Effector memory CD8-positive, alpha-beta T cell (primary cell): ENCODE results near the gene UBE2O.

ENCODE experiments used
- ATAC-seq: fragments of 150-1000 bp; cut with Tn5 transposase; replicated peaks from 2 replicates; pipeline ENCODE4 v1.10.0; 2021; ENCODE audit warnings: mild to moderate bottlenecking, moderate library complexity
- DNase-seq, 3 experiments: peaks; one replicate each; pipeline ENCODE4 v3.0.0; 2021
- H3K27ac Mint-ChIP-seq, 2 donors: one replicate each; pipeline ENCODE4 v1.8.0; 2022; ENCODE audit warnings: mild to moderate bottlenecking in 2 of 2, mixed read lengths in 2 of 2, moderate library complexity in 2 of 2
- H3K27me3 Mint-ChIP-seq, 2 donors: one replicate each; pipeline ENCODE4 v1.8.0; 2022; ENCODE audit warnings: mixed read lengths in 2 of 2
- H3K36me3 Mint-ChIP-seq: one replicate; pipeline ENCODE4 v1.8.0; 2022; ENCODE audit warnings: mild to moderate bottlenecking, moderate library complexity, mixed read lengths; ENCODE audit not compliant: insufficient read depth
- H3K4me1 Mint-ChIP-seq, 2 donors: one replicate each; pipeline ENCODE4 v1.8.0; 2022; ENCODE audit warnings: low read depth in 2 of 2, mixed read lengths in 2 of 2
- H3K4me3 Mint-ChIP-seq, 2 donors: one replicate each; pipeline ENCODE4 v1.8.0; 2022; ENCODE audit warnings: mild to moderate bottlenecking in 2 of 2, mixed read lengths in 2 of 2, moderate library complexity in 2 of 2
- H3K9me3 Mint-ChIP-seq, 2 donors: one replicate each; pipeline ENCODE4 v1.8.0; 2022; ENCODE audit warnings: mixed read lengths in 2 of 2

The UBE2O gene

GRCh38 chr17:76390003-76390421 lies 62.9 kb downstream of the UBE2O start:
- Mint-ChIP-seq H3K36me3 (peaks cover 21% of the 10 kb centered on the region), H3K9me3 (no peaks in the 10 kb centered on the region), H3K4me1 (no peaks in the 10 kb centered on the region), H3K27me3 (no peaks in the 10 kb centered on the region), H3K4me3 (no peak overlapping the region), H3K27ac (peak overlapping the region in 1 of 2 donors; percentile 46)
- no peak for DNase-seq
- no peak for ATAC-seq

DNA sequence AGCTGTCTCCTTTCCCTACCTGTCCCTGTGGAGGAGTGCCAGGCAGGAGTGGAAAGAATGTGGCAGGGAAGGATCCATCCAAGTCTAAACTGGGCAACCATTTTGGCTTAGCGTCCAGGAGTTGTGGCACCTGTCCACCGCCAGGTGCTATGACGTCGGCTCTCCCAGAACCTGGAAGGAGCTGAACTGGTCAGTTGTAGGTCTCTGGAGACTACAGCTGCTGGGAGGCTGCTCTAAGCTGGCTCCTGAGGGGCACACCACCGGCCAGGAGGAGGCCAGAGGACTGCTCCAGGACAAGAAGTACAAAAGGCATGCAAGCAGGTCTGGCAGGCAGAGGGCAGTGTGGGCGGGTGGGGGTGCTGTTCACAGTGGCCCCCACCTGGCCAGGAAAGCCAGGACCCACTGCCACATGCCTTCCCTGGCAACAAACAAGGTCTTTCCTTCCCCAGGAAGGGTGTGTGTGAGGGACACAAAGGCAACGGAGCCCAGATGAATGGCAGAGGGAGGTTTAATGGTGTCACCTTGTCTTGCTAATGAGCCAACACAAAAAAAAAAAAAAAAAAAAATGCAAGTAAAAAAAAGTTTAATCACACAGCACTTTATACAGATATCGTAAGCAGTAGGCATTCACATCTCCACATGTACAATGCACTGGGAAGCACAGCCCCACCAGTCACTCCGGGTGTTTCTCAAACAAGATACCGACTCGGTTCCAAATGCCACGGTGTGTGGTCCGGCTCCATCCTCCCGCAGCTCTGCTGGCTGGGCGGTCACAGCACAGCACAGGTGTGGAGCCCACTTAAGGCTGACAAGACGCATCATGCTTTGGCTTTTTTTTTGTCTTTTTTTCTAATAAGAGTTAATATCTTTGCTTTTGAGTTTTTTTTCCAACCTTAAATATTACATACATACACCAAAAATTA lies 63.7 kb downstream of the UBE2O start:
- DNase-seq: no peak
- Mint-ChIP-seq H3K4me1 (no peaks in the 10 kb centered on the region), H3K4me3 (no peak overlapping the region), H3K27ac (no peak overlapping the region), H3K36me3 (peaks cover 18% of the 10 kb centered on the region), H3K27me3 (no peaks in the 10 kb centered on the region), H3K9me3 (no peaks in the 10 kb centered on the region)
- ATAC-seq: no peak

DNA sequence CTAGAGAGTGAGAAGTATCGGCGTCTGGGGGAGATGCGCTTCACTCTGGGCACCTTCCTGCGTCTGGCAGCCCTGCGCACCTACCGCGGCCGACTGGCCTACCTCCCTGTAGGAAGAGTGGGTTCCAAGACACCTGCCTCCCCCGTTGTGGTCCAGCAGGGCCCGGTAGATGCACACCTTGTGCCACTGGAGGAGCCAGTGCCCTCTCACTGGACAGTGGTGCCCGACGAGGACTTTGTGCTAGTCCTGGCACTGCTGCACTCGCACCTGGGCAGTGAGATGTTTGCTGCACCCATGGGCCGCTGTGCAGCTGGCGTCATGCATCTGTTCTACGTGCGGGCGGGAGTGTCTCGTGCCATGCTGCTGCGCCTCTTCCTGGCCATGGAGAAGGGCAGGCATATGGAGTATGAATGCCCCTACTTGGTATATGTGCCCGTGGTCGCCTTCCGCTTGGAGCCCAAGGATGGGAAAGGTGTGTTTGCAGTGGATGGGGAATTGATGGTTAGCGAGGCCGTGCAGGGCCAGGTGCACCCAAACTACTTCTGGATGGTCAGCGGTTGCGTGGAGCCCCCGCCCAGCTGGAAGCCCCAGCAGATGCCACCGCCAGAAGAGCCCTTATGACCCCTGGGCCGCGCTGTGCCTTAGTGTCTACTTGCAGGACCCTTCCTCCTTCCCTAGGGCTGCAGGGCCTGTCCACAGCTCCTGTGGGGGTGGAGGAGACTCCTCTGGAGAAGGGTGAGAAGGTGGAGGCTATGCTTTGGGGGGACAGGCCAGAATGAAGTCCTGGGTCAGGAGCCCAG lies 65.8 kb downstream of the UBE2O start:
- Mint-ChIP-seq H3K9me3 (no peaks in the 10 kb centered on the region), H3K36me3 (peaks cover 12% of the 10 kb centered on the region), H3K27me3 (no peaks in the 10 kb centered on the region), H3K27ac (peak overlapping the region in 1 of 2 donors; percentile 53), H3K4me3 (peak overlapping the region; percentile 43 to 65), H3K4me1 (peaks cover 3 to 4% of the 10 kb centered on the region in 2 donors)
- DNase-seq: no peak
- no peak for ATAC-seq

DNA sequence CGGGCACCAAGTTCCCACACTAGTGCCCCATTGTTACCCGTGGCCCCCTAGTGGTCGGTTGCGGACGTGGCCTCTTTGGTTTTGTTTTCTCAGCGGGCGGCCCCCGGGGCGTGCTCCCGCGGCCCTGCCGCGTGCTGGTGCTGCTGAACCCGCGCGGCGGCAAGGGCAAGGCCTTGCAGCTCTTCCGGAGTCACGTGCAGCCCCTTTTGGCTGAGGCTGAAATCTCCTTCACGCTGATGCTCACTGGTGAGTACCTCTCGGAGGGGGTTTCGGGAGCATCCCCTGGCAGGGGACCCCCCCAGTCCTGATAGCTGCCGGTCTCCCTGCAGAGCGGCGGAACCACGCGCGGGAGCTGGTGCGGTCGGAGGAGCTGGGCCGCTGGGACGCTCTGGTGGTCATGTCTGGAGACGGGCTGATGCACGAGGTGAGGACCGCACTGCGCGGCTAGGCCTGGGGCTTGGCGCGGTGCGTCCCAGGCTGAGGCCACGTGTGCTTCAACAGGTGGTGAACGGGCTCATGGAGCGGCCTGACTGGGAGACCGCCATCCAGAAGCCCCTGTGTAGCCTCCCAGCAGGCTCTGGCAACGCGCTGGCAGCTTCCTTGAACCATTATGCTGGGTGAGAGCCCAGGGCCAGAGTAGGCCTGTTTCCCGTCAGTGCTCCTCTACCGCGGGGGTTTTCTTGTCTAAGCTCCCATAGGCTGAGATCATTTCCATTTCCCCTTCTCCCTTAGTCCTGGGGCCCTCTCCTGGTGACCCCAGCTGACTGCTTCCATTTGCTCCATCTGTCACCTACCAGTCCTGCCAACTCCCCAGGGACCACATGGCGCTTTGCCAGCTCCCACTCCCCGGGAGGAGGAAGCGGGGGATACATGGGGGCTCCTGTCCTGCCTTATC lies 66.8 kb downstream of the UBE2O start:
- Mint-ChIP-seq H3K9me3 (no peaks in the 10 kb centered on the region), H3K4me3 (peak overlapping the region; percentile 65 to 75), H3K4me1 (peaks cover 3 to 4% of the 10 kb centered on the region in 2 donors), H3K36me3 (peaks cover 12% of the 10 kb centered on the region), H3K27me3 (no peaks in the 10 kb centered on the region), H3K27ac (no peak overlapping the region)
- DNase-seq (peak; percentile 83 to 87 (median 86)), ATAC-seq (peak; percentile 53)

GRCh38 chr17:76384987-76385891 lies 67.7 kb downstream of the UBE2O start:
- Mint-ChIP-seq H3K36me3 (peaks cover 10% of the 10 kb centered on the region), H3K27me3 (no peaks in the 10 kb centered on the region), H3K4me1 (peaks cover 3 to 4% of the 10 kb centered on the region in 2 donors), H3K27ac (no peak overlapping the region), H3K9me3 (no peaks in the 10 kb centered on the region), H3K4me3 (peak overlapping the region; percentile 65 to 75)
- DNase-seq: peak in 1 of 3 experiments; percentile 29
- ATAC-seq: no peak

- H3K9me3 Mint-ChIP-seq: no peaks in the 10 kb centered on the region
- peak within 1 kb of the TSS; percentile 81 to 87 for H3K27ac Mint-ChIP-seq
- H3K27me3 Mint-ChIP-seq: no peaks in the 10 kb centered on the region
- peaks cover 3 to 4% of the 10 kb centered on the region in 2 donors for H3K4me1 Mint-ChIP-seq
- H3K4me3 Mint-ChIP-seq: peak within 1 kb of the TSS; percentile 91 to 96
- DNase-seq: peak; percentile 39 to 52 (median 46)
- peaks cover 4% of the 10 kb centered on the region for H3K36me3 Mint-ChIP-seq
- ATAC-seq: peak; percentile 55
These were observed 68.5 kb downstream of the UBE2O start, which contains the start of gene SPHK1 for GRCh38 chr17:76384222-76384986. Gene SPHK1, plus strand, starts transcription at chr17:76384609. Its CDS starts 1,036 bp downstream, at chr17:76385645.

DNA sequence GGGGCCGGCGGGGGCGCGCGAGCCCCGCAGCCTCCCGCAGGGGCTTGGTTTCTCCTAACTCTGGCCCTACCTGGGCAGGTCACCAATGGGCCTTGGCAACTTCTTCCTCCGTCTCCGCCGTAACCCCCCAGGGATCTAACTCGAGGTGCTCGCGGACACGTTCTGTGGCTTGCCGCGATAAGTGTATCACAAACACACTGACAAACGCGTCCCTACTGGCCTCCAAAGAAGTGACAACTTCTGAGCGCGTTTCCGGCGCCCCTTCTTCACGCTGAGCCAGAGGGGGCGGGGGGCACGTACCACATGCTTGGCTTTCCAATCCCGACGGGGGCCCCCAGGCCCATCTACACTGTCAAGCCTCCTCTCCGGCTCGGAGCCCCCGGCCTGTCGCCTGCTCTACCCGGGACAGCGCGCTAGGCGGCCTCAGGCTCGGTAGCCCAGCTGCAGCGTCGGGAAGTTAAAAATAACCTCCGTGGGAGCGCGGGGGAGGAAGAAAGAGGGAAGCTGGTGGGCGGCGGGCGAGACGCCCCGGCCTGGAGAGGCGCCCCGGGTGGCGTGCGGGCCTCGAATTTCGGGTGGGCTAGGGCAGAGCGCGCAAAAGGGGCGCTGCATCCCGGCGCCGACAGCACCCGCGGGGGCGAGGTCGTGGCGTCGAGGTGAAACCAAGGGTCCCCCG lies 69.3 kb downstream of the UBE2O start:
- Mint-ChIP-seq H3K9me3 (no peaks in the 10 kb centered on the region), H3K4me3 (peak overlapping the region; percentile 91 to 96), H3K4me1 (peaks cover 3 to 4% of the 10 kb centered on the region in 2 donors), H3K27ac (peak overlapping the region; percentile 81 to 87), H3K27me3 (no peaks in the 10 kb centered on the region), H3K36me3 (peaks cover 4% of the 10 kb centered on the region)
- ATAC-seq (peak; percentile 41), DNase-seq (peak; percentile 30 to 60 (median 38))

DNA sequence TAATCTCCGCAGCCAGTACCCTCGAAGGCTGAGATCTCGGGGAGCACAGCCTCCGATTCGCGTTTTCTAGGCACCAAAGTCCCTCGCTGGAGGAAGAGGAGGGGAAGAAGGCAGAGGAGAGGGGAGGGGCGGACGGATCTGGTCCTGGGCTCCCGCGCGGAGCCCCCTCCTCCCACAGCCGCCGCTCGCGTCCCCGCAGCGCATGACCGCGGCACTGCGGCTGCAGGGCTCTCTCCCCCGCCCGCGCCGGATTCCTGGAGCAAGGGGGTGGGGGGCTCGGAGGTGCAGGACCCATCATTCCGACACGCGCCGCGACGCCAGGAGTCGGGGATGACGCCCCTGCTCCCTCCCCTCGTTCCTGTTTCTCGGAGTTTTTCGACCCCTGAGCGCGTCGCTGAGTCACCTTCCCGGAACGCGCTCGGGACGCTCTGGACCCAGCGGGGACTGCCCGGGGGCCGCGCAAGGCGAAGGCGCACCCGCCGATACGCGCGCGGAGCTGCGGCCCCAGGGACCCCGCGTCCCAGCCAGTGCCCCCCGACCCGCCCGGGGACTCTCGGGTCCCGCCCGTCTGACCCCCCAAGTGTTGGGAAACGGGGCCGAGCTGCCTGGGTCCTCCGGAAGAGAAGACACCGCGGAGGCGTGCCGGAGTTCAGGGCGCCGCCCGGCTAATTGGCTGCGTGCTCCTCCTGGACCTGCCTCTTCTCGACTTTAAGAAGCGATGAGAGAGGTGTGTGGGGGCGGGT lies 70.0 kb downstream of the UBE2O start:
- no peaks in the 10 kb centered on the region for H3K9me3 Mint-ChIP-seq

GRCh38 chr17:76382351-76382802 lies 70.6 kb downstream of the UBE2O start:
- H3K27me3 Mint-ChIP-seq: no peaks in the 10 kb centered on the region
- H3K4me3 Mint-ChIP-seq: peak overlapping the region; percentile 91 to 96
- no peak for ATAC-seq
- H3K27ac Mint-ChIP-seq: no peak overlapping the region
- H3K9me3 Mint-ChIP-seq: no peaks in the 10 kb centered on the region
- peaks cover 3 to 4% of the 10 kb centered on the region in 2 donors for H3K4me1 Mint-ChIP-seq
- no peak for DNase-seq
- peaks cover 4% of the 10 kb centered on the region for H3K36me3 Mint-ChIP-seq

More for the DNA sequence above, 70.0 kb downstream of the UBE2O start:
- H3K4me3 Mint-ChIP-seq: peak overlapping the region; percentile 91 to 96
- peak in 2 of 3 experiments; percentile 36 for DNase-seq
- no peaks in the 10 kb centered on the region for H3K27me3 Mint-ChIP-seq
- peaks cover 4% of the 10 kb centered on the region for H3K36me3 Mint-ChIP-seq
- peaks cover 3 to 4% of the 10 kb centered on the region in 2 donors for H3K4me1 Mint-ChIP-seq
- peak overlapping the region in 1 of 2 donors; percentile 87 for H3K27ac Mint-ChIP-seq
- peak; percentile 58 for ATAC-seq

GRCh38 chr17:76381633-76382350 lies 71.2 kb downstream of the UBE2O start:
- no peaks in the 10 kb centered on the region for H3K27me3 Mint-ChIP-seq

More at GRCh38 chr17:76381633-76382350, 71.2 kb downstream of the UBE2O start:
- DNase-seq (no peak), ATAC-seq (no peak)
- Mint-ChIP-seq H3K4me3 (peak overlapping the region; percentile 91 to 96), H3K27ac (no peak overlapping the region), H3K4me1 (peaks cover 3 to 4% of the 10 kb centered on the region in 2 donors), H3K9me3 (no peaks in the 10 kb centered on the region), H3K36me3 (peaks cover 4% of the 10 kb centered on the region)
